Measurements from ENCODE around the gene GRAMD1B.

Gene GRAMD1B

DNA sequence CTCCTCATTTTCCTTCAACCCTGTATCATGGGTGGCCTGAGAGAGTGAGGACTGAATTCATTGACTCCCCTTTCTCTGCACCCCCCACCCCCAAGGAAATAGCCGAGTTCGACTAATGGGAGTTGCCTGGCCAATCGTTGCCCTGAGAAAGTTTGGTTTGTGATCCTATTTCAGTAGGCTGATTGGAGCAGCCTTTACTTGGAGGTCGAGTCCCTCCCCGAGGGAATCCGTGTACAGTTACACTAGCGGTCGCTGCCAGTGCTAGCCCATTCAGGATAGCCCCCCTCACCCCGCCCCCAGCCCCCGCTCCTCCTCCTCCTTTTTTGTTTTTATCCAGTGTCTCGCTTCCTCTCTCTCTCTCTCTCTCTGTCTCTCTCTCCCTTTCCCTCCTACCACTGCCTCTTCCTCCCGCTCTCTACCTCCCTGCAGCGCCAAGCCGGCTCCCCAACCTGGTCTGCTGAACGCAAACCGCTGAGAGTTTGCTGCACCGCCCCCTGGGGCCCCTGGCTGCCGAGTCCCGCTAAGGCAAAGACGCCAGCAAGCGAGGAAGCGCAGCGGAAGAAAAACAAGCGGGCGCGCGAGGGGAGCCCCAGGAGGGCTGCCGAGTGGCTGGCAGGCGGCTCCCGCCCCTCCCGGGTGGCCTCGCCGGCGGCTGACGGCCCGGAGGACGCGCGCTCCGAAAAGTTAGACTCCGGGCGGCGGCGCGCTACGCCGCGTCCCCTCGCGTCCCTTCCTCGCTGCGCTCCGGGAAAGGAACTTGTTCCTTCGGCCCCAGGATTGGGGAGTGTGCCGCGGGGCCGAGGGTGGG lies at the start of gene GRAMD1B:
Gene GRAMD1B (plus strand): TSS at position 357 of the 808 bp plus-strand sequence. CDS start 524 bp downstream, outside the sequence.
- H3K27me3 ChIP-seq (ENCODE audit: control insufficient read depth in 1 of 2, insufficient read depth in 2 of 2, low read length in 2 of 2): peaks cover 0 to 15% of the 10 kb centered on the region in 2 donors
- H3K9me3 ChIP-seq (ENCODE audit: low read length): no peaks in the 10 kb centered on the region
- peak within 1 kb of the TSS; percentile 50 to 69 for H3K4me3 ChIP-seq (ENCODE audit: low read depth in 1 of 2, low read length in 2 of 2)
- H3K36me3 ChIP-seq (ENCODE audit: insufficient read depth, low read length): no peaks in the 10 kb centered on the region
- no peak within 1 kb of the TSS for H3K27ac ChIP-seq (ENCODE audit: low read depth, low read length)
- H3K9ac ChIP-seq (ENCODE audit: low read length): no peak within 1 kb of the TSS
- H3K4me1 ChIP-seq (ENCODE audit: insufficient read depth, low read length): no peaks in the 10 kb centered on the region

DNA sequence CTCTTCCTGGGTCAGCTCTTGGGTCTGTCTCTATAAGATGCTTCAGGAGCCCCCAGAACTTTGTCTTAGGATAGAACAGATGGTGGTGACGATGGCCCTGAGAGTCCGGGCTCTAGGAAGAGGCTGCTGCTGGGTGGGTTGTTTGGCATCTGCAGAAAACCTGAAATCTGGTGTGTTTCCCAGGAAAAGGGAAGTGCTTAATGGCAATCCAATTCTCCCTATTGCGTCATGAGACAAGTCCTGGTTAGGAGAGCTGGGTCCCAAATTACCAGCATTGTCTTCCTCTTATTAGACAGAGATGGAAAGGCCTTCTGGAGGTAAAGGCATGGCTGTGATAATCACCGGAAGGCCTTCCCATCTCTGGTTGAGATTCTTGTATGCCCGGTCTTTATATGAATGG lies 48.9 kb upstream of the GRAMD1B start:
- Histone ChIP-seq H3K27me3 (ENCODE audit: control insufficient read depth in 1 of 2, insufficient read depth in 2 of 2, low read length in 2 of 2) (no peaks in the 10 kb centered on the region), H3K9ac (ENCODE audit: low read length) (no peak overlapping the region), H3K36me3 (ENCODE audit: insufficient read depth, low read length) (no peaks in the 10 kb centered on the region), H3K4me3 (ENCODE audit: low read depth in 1 of 2, low read length in 2 of 2) (no peak overlapping the region), H3K27ac (ENCODE audit: low read depth, low read length) (no peak overlapping the region), H3K4me1 (ENCODE audit: insufficient read depth, low read length) (no peaks in the 10 kb centered on the region), H3K9me3 (ENCODE audit: low read length) (no peaks in the 10 kb centered on the region)

DNA sequence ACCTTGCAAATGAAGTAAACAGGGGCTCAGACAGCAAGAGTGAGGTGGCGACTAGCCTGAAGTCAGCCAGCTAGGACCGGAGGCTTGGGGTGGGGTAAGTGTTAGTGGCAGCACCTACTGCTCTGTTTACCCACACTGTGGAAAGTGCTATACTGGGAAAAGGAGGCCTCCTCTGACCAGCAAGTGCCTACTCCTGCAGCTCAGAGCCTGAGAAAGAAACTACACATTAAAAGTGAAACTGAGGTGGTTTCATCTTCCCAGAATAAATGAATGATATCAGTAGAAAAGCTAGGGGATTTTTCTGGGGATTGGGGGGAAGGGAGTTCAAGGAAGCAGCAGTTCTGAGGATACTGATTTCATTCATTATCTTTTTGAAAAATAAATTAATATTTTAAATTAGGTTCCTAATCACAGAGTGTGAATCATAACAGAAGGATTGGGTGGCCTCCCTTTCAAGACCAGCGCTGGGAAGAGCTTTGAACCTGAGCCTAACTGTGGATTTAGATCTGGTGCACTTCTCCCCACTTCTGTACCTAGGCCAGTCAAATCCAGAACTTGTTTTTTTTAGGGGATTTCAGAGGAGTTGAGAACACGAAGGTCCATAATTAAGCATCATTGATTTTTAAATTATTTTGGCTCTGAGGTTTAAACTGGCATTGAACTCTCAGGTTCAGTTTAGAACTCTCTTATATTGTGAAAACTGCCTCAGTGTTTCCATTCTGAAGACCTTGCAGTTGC lies 48.1 kb upstream of the GRAMD1B start:
- H3K9me3 ChIP-seq (ENCODE audit: low read length): no peaks in the 10 kb centered on the region
- H3K27me3 ChIP-seq (ENCODE audit: control insufficient read depth in 1 of 2, insufficient read depth in 2 of 2, low read length in 2 of 2): no peaks in the 10 kb centered on the region
- no peak overlapping the region for H3K27ac ChIP-seq (ENCODE audit: low read depth, low read length)
- no peak overlapping the region for H3K9ac ChIP-seq (ENCODE audit: low read length)
- H3K36me3 ChIP-seq (ENCODE audit: insufficient read depth, low read length): no peaks in the 10 kb centered on the region
- H3K4me1 ChIP-seq (ENCODE audit: insufficient read depth, low read length): no peaks in the 10 kb centered on the region
- H3K4me3 ChIP-seq (ENCODE audit: low read depth in 1 of 2, low read length in 2 of 2): no peak overlapping the region

DNA sequence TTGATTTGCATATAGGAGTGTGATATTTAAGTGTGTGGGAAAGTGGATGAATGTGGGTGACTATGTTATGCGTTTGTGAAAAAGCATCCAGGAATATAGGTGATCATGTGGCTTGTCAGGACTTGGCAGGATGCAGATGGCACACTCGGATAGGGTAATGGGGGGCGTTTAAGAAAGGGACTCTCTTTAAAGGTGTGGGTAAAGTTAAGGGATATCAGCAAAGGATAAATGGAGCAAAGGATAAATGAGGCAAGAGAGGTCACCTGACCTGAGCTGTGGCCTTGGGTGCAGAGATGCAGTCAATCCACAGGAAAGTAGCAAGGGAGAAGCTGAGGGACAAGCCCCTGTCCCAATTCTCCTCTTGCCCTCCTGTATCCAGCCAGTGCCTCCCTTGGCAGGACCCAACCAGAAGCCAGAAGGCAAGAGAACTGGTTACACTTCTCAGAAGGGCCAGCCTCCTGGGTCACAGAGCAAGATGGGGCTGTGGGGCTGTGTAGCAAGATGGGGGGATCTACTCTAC lies 47.5 kb upstream of the GRAMD1B start:
- Histone ChIP-seq H3K9me3 (ENCODE audit: low read length) (no peaks in the 10 kb centered on the region), H3K27me3 (ENCODE audit: control insufficient read depth in 1 of 2, insufficient read depth in 2 of 2, low read length in 2 of 2) (no peaks in the 10 kb centered on the region), H3K9ac (ENCODE audit: low read length) (no peak overlapping the region), H3K4me1 (ENCODE audit: insufficient read depth, low read length) (no peaks in the 10 kb centered on the region), H3K36me3 (ENCODE audit: insufficient read depth, low read length) (no peaks in the 10 kb centered on the region), H3K27ac (ENCODE audit: low read depth, low read length) (no peak overlapping the region), H3K4me3 (ENCODE audit: low read depth in 1 of 2, low read length in 2 of 2) (no peak overlapping the region)

DNA sequence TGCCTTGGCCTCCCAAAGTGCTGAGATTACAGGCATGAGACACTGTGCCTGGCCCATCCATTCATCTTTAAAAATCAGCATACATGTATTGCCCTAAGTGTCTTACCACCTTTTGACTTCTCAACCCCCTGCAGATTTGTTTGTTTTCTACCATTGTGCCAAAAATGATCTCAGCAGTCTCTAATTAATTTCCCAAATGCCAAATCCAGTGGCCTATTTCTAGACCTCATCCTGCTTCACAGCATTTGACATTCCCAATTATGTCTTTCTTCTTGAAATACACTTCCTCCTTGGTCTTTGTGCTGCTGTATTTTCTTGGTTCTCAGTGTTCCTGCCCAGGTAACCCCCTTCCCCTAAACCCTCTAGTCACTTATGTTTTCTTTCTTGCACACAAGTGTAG lies 46.0 kb upstream of the GRAMD1B start:
- H3K4me3 ChIP-seq (ENCODE audit: low read depth in 1 of 2, low read length in 2 of 2): no peak overlapping the region
- H3K27me3 ChIP-seq (ENCODE audit: control insufficient read depth in 1 of 2, insufficient read depth in 2 of 2, low read length in 2 of 2): no peaks in the 10 kb centered on the region
- H3K9ac ChIP-seq (ENCODE audit: low read length): no peak overlapping the region
- H3K4me1 ChIP-seq (ENCODE audit: insufficient read depth, low read length): no peaks in the 10 kb centered on the region
- no peaks in the 10 kb centered on the region for H3K9me3 ChIP-seq (ENCODE audit: low read length)
- no peaks in the 10 kb centered on the region for H3K36me3 ChIP-seq (ENCODE audit: insufficient read depth, low read length)
- no peak overlapping the region for H3K27ac ChIP-seq (ENCODE audit: low read depth, low read length)

DNA sequence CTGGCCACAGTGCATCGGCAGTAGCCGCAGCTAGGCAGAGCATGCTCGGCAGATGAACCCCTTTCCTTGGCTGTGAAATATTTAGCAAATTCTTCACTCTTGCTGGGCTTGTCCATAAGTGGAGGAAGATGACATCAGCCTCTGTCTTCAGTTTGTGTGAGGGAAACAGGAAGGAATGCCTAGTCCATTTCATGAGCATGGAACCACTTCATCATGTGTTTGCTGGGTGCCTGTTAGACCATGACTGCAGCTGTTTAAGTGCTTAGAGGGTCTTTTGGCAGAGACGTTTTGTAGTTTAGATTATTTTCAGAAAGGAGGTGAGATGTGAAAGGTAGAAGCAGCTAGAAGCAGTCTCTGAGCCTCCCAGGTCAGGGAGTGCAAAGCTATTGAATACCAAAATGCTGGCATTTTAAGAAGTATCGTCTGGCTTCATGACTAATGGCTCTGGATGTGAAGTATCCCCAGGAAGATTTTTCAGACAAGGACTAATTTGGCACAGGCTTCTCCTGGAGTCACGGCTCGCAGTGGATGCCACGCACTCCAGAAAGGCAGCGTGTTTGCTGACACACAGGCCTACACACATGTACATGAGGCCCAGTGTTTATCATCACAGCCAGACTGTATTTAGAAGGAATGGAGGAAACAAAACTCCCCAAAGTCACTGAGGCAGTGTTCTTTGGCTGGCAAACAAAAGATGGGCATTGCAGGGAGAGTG lies 43.1 kb upstream of the GRAMD1B start:
- no peak overlapping the region for H3K4me3 ChIP-seq (ENCODE audit: low read depth in 1 of 2, low read length in 2 of 2)
- no peaks in the 10 kb centered on the region for H3K36me3 ChIP-seq (ENCODE audit: insufficient read depth, low read length)
- H3K27me3 ChIP-seq (ENCODE audit: control insufficient read depth in 1 of 2, insufficient read depth in 2 of 2, low read length in 2 of 2): no peaks in the 10 kb centered on the region
- no peak overlapping the region for H3K27ac ChIP-seq (ENCODE audit: low read depth, low read length)
- H3K4me1 ChIP-seq (ENCODE audit: insufficient read depth, low read length): no peaks in the 10 kb centered on the region
- H3K9ac ChIP-seq (ENCODE audit: low read length): no peak overlapping the region
- no peaks in the 10 kb centered on the region for H3K9me3 ChIP-seq (ENCODE audit: low read length)

DNA sequence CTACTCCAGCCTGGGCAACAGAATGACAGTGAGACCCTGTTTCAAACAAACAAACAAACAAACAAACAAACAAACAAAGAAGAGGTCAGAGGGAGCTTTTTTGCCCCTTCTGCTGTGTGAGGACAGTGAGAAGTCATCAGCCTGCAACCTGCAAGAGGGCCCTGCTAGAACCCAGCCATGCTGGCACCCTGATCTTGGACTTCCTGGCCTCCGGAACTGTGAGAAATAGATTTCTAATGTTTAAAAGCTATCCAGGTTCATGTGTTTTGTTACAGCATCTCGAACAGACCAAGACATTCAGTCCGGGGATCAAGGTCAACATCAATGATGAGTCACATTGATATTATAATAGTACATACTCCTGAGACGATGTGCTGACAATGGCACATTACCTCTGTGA lies 41.4 kb upstream of the GRAMD1B start:
- Histone ChIP-seq H3K27me3 (ENCODE audit: control insufficient read depth in 1 of 2, insufficient read depth in 2 of 2, low read length in 2 of 2) (no peaks in the 10 kb centered on the region), H3K36me3 (ENCODE audit: insufficient read depth, low read length) (no peaks in the 10 kb centered on the region), H3K4me1 (ENCODE audit: insufficient read depth, low read length) (no peaks in the 10 kb centered on the region), H3K27ac (ENCODE audit: low read depth, low read length) (no peak overlapping the region), H3K9me3 (ENCODE audit: low read length) (no peaks in the 10 kb centered on the region), H3K4me3 (ENCODE audit: low read depth in 1 of 2, low read length in 2 of 2) (no peak overlapping the region), H3K9ac (ENCODE audit: low read length) (no peak overlapping the region)

DNA sequence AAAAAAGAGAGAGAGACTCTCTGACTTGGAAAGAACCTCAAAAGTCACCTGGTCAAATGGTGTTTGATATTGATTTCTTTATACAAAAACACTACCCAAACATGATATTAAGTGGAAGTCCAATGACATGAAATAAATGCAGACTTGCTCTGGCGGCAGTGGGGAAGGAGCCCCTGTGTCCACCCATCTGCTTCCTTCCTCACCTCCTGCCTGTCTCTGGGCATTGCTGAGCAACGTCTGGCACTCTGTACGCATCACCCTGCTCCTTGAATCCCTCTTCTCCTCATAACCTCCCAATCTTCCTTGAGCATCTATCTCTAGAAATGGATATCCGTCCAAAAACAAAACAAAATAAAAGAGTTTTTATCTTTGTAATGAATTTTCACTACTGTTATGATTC lies 39.9 kb upstream of the GRAMD1B start:
- Histone ChIP-seq H3K27ac (ENCODE audit: low read depth, low read length) (no peak overlapping the region), H3K9me3 (ENCODE audit: low read length) (no peaks in the 10 kb centered on the region), H3K9ac (ENCODE audit: low read length) (no peak overlapping the region), H3K27me3 (ENCODE audit: control insufficient read depth in 1 of 2, insufficient read depth in 2 of 2, low read length in 2 of 2) (no peaks in the 10 kb centered on the region), H3K36me3 (ENCODE audit: insufficient read depth, low read length) (no peaks in the 10 kb centered on the region), H3K4me3 (ENCODE audit: low read depth in 1 of 2, low read length in 2 of 2) (no peak overlapping the region), H3K4me1 (ENCODE audit: insufficient read depth, low read length) (no peaks in the 10 kb centered on the region)

DNA sequence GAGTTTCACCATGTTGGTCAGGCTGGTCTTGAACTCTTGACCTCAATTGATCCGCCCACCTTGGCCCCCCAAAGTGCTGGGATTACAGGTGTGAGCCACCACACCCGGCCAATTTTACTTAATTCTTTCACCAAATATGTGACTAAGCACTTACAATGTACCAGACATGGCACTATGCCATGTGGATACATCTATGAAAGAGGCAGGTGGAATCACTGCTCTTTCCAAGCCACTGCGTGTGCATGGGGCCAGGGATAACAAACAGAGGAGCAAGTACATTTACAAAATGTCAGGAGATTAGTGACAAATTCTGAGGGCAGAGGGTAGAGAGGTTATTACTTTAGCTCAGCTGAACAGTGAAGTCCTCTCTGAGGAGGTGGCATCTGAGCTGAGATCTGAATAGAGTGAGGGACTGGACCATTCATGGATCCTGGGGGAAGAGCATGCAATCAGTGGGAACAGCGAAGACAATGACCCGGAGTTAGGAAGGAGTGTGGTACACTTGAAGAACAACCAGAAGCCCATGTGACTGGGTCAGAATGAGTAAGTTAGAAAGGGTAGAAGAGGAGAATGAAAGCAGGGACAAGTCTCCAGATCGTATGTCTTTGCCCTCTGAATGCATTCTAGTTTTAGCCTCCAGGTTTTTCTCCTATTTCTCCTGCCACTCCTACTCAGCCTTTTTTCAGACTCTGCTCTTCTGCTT lies 38.3 kb upstream of the GRAMD1B start:
- no peak overlapping the region for H3K27ac ChIP-seq (ENCODE audit: low read depth, low read length)
- no peaks in the 10 kb centered on the region for H3K4me1 ChIP-seq (ENCODE audit: insufficient read depth, low read length)
- H3K36me3 ChIP-seq (ENCODE audit: insufficient read depth, low read length): no peaks in the 10 kb centered on the region
- H3K27me3 ChIP-seq (ENCODE audit: control insufficient read depth in 1 of 2, insufficient read depth in 2 of 2, low read length in 2 of 2): no peaks in the 10 kb centered on the region
- no peak overlapping the region for H3K9ac ChIP-seq (ENCODE audit: low read length)
- no peak overlapping the region for H3K4me3 ChIP-seq (ENCODE audit: low read depth in 1 of 2, low read length in 2 of 2)
- no peaks in the 10 kb centered on the region for H3K9me3 ChIP-seq (ENCODE audit: low read length)

DNA sequence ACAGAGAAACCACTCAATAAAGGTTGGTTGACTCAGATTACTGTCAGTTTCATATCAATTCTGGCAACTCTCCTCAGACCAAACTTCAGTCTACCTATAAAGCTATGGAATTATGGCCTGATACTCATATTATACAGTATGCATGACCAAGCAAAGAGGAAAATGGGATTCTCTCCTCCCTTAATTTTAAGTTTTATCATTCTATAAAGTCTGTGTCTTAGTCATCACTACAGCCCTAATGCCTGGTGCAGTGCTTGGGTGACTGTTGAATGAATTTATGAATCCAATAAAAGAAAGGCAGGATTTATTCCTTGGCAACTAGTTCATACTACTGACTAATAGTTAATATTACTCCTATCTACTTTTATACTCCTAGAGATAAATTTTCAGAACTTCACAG lies 37.6 kb upstream of the GRAMD1B start:
- H3K4me3 ChIP-seq (ENCODE audit: low read depth in 1 of 2, low read length in 2 of 2): no peak overlapping the region
- no peak overlapping the region for H3K27ac ChIP-seq (ENCODE audit: low read depth, low read length)
- no peaks in the 10 kb centered on the region for H3K27me3 ChIP-seq (ENCODE audit: control insufficient read depth in 1 of 2, insufficient read depth in 2 of 2, low read length in 2 of 2)
- H3K36me3 ChIP-seq (ENCODE audit: insufficient read depth, low read length): no peaks in the 10 kb centered on the region
- no peaks in the 10 kb centered on the region for H3K9me3 ChIP-seq (ENCODE audit: low read length)
- no peaks in the 10 kb centered on the region for H3K4me1 ChIP-seq (ENCODE audit: insufficient read depth, low read length)
- H3K9ac ChIP-seq (ENCODE audit: low read length): no peak overlapping the region

DNA sequence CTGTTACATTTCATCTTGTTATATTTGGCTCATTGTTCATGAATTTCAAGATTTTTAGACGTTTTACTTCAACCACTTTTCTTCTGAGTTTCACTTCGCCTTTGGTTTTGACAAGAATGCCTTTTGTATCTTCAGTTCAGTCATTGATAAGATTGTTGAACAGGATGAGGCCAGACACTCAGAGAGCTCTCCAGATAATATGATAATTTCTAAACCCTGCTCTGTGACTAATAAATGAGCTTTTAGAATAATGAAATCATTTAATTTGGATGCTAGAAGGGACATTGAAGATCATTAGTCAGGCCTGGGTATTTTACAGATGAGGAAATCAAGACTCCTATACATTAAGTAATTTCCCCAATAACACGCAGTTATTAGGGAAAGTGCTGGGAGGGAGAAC lies 37.2 kb upstream of the GRAMD1B start:
- no peaks in the 10 kb centered on the region for H3K9me3 ChIP-seq (ENCODE audit: low read length)
- H3K4me1 ChIP-seq (ENCODE audit: insufficient read depth, low read length): no peaks in the 10 kb centered on the region
- no peaks in the 10 kb centered on the region for H3K36me3 ChIP-seq (ENCODE audit: insufficient read depth, low read length)
- H3K4me3 ChIP-seq (ENCODE audit: low read depth in 1 of 2, low read length in 2 of 2): no peak overlapping the region
- no peak overlapping the region for H3K9ac ChIP-seq (ENCODE audit: low read length)
- no peak overlapping the region for H3K27ac ChIP-seq (ENCODE audit: low read depth, low read length)
- no peaks in the 10 kb centered on the region for H3K27me3 ChIP-seq (ENCODE audit: control insufficient read depth in 1 of 2, insufficient read depth in 2 of 2, low read length in 2 of 2)
